Keratinocyte (primary cell): ENCODE data around the gene BRF1.

Source experiments
- CTCF ChIP-seq, 3 experiments: IDR thresholded peaks in 1 of 3; conservative IDR thresholded peaks in 1 of 3; optimal IDR thresholded peaks in 1 of 3; 2 replicates in 2 of 3; 3 replicates in 1 of 3; pipeline versions ENCODE3 to v1.5.1; 2011; ENCODE audit warnings: low read length in 3 of 3, mild to moderate bottlenecking in 3 of 3, moderate library complexity in 2 of 3, control low read depth in 1 of 3, inconsistent platforms in 1 of 3; ENCODE audit not compliant: insufficient read depth in 2 of 3; ENCODE audit errors: extremely low read depth in 1 of 3
- EZH2 ChIP-seq: IDR thresholded peaks from one replicate; pipeline ENCODE4 v1.6.1; 2012; ENCODE audit warnings: inconsistent platforms, mild to moderate bottlenecking, low read length, moderate library complexity

GRCh38 chr14:105333020-105333490 is 32.3 kb upstream of the BRF1 start:
- TF ChIP-seq CTCF (optimal IDR thresholded peaks at IDR 0.05 in 1 of 3, IDR thresholded peaks at IDR 0.05 in 1 of 3, conservative IDR thresholded peaks at IDR 0.05 in 1 of 3; ENCODE audit: extremely low read depth in 1 of 3, insufficient read depth in 2 of 3, low read length in 3 of 3) (no peak), EZH2 (no peak)
